ENCODE results near the gene TP53BP2. TPM values are rescaled to one million over a fixed set of nuclear protein-coding genes. Genes with fewer than 3 reads are reported as not detected.

The TP53BP2 gene
- total RNA-seq, 4 donors from 2014 or later = 22.2 to 85.1 (median 38.8) TPM

- Histone ChIP-seq H3K9me3 (no peaks in the 10 kb centered on the region), H3K36me3 (peaks cover 0 to 84% of the 10 kb centered on the region in 2 donors), H3K4me1 (peaks cover 12 to 13% of the 10 kb centered on the region in 2 donors), H3K27ac (peak overlapping the region; percentile 53 to 67 (median 57)), H3K27me3 (no peaks in the 10 kb centered on the region), H3K4me3 (peak overlapping the region; percentile 45 to 57 (median 46))
- TF ChIP-seq CTCF (IDR thresholded peaks at IDR 0.05 in 4 of 5, conservative IDR thresholded peaks at IDR 0.05 in 1 of 5) (no peak), POLR2A (IDR thresholded peaks at IDR 0.05) (no peak)
- in situ Hi-C loops (cut with MboI; ENCODE audit: low sequenced_read_pairs in 4 of 4) = no loop called here
- peak; percentile 10 to 28 for ATAC-seq
- intact Hi-C loops (cut with DNase I; ENCODE audit: low total_unique reads) = no loop called here
- no peak for DNase-seq
Observed at GRCh38 chr1:223748405-223748772, 97.4 kb downstream of the TP53BP2 start.

- DNase-seq = no peak
- Histone ChIP-seq H3K4me1 (peaks cover 12 to 15% of the 10 kb centered on the region in 2 donors), H3K36me3 (peaks cover 0 to 84% of the 10 kb centered on the region in 2 donors), H3K4me3 (no peak overlapping the region), H3K9me3 (no peaks in the 10 kb centered on the region), H3K27me3 (no peaks in the 10 kb centered on the region), H3K27ac (peak overlapping the region; percentile 53 to 67 (median 57))
- in situ Hi-C loops (cut with MboI; ENCODE audit: low sequenced_read_pairs in 4 of 4) = no loop called here
- ATAC-seq = peak in 1 of 2 donors; percentile 3
- intact Hi-C loops (cut with DNase I; ENCODE audit: low total_unique reads) = no loop called here
- no peak for TF ChIP-seq CTCF (IDR thresholded peaks at IDR 0.05 in 4 of 5, conservative IDR thresholded peaks at IDR 0.05 in 1 of 5)
- TF ChIP-seq POLR2A (IDR thresholded peaks at IDR 0.05) = no peak
Observed at GRCh38 chr1:223747838-223748335, 97.9 kb downstream of the TP53BP2 start.

GRCh38 chr1:223745731-223746130 is 100.0 kb downstream of the TP53BP2 start:
- no peaks in the 10 kb centered on the region for H3K9me3 ChIP-seq
- H3K36me3 ChIP-seq = peaks cover 0 to 62% of the 10 kb centered on the region in 2 donors
- H3K4me3 ChIP-seq = no peak overlapping the region
- intact Hi-C loops (cut with DNase I; ENCODE audit: low total_unique reads) (no loop called here), in situ Hi-C loops (cut with MboI; ENCODE audit: low sequenced_read_pairs in 4 of 4) (no loop called here)
- no peak overlapping the region for H3K27ac ChIP-seq
- TF ChIP-seq CTCF (IDR thresholded peaks at IDR 0.05 in 4 of 5, conservative IDR thresholded peaks at IDR 0.05 in 1 of 5) = no peak
- no peak for TF ChIP-seq POLR2A (IDR thresholded peaks at IDR 0.05)
- DNase-seq (no peak), ATAC-seq (no peak)
- H3K27me3 ChIP-seq = no peaks in the 10 kb centered on the region
- peaks cover 12 to 19% of the 10 kb centered on the region in 2 donors for H3K4me1 ChIP-seq

- H3K27ac ChIP-seq = peak overlapping the region in 2 of 4 donors; percentile 24 to 37
- H3K27me3 ChIP-seq = no peaks in the 10 kb centered on the region
- in situ Hi-C loops (cut with MboI; ENCODE audit: low sequenced_read_pairs in 4 of 4) (no loop called here), intact Hi-C loops (cut with DNase I; ENCODE audit: low total_unique reads) (no loop called here)
- TF ChIP-seq CTCF (IDR thresholded peaks at IDR 0.05 in 4 of 5, conservative IDR thresholded peaks at IDR 0.05 in 1 of 5) = no peak
- no peak for TF ChIP-seq POLR2A (IDR thresholded peaks at IDR 0.05)
- peaks cover 0 to 48% of the 10 kb centered on the region in 2 donors for H3K36me3 ChIP-seq
- H3K4me1 ChIP-seq = peaks cover 14 to 30% of the 10 kb centered on the region in 2 donors
- H3K9me3 ChIP-seq = no peaks in the 10 kb centered on the region
- DNase-seq (no peak), ATAC-seq (no peak)
- no peak overlapping the region for H3K4me3 ChIP-seq
Observed at GRCh38 chr1:223742856-223743517, 102.8 kb downstream of the TP53BP2 start.

Measured in gastrocnemius medialis (tissue), 4 donors.